GM18868 (cell line): ENCODE results near the gene TMEM108.

Experiments used
- ATAC-seq: cut with Tn5 transposase; IDR thresholded peaks from one replicate; pipeline ENCODE4 v1.9.1; 2021; ENCODE audit warnings: mild to moderate bottlenecking, moderate library complexity; ENCODE audit not compliant: unreplicated experiment

The TMEM108 gene

DNA sequence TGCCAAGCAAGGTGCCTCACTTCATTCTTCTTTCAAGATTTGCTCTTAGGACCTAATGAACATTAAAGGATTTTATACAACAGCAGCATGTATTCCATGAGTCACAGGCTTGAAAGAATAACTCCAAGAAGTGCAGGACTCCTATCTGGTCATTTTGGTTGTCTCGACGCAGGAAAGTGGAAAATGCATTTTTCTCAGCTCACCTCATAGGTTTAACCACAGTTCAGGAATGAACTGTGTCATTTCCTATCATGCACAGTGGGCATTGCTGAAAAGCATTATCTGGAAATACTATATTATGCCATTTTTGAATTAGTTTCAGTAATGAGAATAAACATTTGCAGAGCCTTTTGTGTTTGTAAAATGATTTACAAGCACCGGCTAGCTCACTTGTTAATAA is 263.0 kb downstream of the TMEM108 start:
- no peak for ATAC-seq

DNA sequence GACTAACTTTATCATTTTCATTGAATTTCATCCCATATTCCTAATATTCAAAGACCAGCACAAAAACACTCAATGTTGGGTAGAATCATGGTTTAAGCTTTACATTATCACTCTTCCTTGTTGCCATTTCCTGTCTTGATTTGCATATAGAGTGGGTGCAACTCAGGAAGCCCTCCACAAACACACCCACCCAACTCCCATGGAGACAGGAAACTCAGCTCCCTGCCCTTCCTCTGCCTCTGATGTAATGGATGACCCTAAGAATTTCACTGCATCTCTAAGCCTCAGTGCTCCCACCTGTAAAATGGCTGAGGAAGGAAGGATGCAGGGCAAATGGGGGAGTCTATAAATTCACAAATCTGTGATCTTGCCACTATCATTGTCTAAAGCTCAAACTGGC is 263.5 kb downstream of the TMEM108 start:
- no peak for ATAC-seq

DNA sequence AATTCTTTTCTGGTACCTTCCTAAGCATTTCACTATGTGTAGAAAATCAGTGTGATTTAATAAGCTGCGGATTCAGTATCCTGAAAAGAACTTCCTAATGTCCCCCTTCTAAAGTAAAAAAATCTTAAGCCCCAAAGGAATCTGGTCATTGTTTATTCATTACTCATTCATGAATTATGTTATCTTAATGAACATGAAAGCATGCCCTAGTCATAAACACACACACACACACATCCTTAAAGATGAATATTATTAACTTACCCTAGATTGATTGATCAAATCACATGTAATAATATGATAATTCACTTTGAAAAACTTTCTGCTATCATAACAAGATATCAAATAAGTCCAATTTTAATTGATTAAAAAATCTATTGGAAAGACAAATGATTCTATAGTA is 265.2 kb downstream of the TMEM108 start:
- ATAC-seq, result no peak

DNA sequence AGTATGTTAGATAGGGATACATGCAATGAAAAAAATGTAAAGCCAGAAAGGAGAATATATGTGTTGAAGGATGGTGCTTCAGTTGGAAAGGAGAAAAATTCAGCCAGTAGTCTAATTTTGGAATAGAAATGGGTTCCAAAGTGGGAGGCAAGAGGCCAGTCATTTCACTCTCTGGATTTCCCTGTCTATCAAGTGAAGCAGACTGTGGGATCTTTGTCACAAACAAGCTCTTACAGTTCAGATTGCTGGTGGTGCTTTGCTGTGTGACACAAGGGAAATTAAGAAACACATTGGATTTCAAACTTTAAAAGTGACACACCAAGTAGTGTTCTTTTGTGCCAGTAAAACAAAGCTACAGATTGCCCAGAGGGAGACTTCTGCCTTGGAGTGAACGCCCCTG is 279.7 kb downstream of the TMEM108 start:
- no peak for ATAC-seq

DNA sequence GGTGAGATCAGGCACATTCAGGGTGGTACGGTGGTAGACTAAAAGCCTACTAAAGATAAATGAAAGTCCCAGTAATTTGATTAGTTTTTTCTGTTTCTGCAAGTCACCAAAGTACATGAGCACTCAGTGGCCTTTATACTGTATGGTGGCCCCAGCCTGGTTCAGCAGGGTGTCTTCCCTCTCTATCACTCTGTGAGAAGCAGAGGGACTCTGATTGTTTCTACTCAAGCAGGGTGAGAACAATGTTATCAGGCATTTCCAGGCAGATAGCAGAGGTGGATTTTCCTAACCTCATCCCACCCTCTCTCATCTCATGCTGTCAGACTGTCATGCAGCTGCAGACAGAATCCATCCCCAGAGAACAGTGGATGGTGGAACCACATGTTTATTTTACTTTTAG is 290.2 kb downstream of the TMEM108 start:
- no peak for ATAC-seq

DNA sequence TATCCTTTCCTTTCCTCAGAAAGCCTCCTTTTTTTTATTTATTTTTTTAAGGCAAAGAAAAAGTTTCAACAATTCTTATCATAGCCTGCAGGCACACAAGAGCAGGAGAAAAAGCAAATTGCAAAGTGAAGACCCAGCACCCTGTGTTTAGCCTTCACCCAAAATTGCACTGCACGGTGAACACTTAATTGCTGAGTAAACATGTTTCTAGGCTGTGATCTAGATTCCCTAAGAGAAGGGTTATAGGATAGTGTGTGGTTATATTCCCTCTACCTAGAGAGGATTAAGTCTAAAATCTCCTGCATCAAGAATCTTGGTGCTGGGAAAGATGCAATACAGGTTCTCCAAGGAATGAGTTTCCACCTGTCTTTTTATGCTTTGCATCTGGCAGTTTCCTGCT is 291.4 kb downstream of the TMEM108 start:
- no peak for ATAC-seq

DNA sequence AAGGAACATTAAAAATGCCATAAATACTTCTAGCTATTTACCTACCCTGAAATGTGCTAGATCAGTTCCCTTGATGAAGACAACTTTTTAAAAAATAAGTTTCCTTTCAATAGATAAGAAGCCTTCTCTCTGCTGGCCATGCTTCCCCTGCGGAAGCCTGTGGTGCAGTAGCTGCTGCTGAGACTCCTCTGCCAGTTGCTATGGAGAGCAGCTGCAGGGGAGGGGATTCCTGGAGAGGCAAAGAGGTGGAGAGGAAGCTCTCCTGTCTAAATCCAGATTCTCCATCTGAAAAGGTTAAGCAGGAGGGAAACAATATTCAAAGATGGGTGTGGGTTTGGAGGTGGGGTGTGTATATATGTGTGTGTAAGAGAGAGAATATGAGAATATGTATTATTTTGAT is 291.9 kb downstream of the TMEM108 start:
- ATAC-seq, result no peak

DNA sequence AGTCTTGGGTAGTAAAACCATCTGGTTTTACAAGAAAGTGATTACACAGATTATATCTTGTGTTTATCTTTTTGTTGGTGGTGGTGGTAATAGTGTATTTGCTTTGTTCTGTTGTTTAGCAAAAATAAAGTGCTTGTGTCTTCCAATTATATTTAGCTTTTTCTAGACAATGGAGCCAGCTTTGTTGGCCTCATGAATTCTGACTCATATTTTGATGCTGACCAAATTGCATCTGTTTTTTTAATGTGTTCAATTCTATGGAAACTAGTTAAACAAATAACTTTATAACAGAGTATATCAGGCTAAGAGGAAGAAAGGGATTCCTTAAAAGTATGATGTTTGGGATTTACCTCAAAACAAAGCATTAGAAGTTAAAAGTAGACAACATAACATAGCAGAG is 292.3 kb downstream of the TMEM108 start:
- ATAC-seq, result no peak

DNA sequence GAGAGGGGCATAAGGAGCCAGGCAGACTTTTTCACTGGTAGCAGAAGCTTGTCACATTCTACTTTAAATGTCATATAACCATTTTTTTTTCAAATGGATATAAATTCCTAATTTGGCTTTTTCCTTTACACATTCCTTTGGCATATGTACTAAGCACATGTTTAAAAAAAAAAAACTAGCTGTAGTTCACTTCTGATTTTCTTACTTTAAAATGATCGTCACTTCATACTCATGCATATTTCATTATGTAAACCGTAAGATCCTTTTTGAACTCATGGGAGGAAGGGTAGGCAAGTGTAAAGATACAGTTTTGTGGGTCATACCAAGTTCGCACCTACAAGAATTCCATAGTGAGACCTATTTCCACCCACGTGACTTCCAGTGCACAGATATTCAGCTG is 316.5 kb downstream of the TMEM108 start:
- ATAC-seq, result no peak

DNA sequence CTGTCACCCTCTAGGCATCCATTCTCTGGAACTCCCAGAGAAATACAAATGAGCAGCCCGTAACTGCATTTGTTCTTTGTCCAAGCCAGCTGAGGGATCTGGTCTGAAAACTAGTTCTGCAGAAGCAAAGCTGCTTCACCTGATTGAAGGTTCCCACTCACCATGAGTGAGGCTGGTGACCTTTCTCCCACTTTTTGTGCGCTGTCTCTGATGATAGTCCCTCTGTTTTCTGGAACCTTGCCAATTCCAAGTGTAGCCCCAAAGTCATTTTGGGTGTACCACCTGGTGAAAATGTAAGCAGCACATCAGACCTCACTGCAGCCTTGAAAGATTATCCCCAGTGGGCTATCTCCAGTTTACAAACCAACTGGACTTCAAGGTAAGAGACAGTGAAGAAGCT is 322.3 kb downstream of the TMEM108 start:
- no peak for ATAC-seq

DNA sequence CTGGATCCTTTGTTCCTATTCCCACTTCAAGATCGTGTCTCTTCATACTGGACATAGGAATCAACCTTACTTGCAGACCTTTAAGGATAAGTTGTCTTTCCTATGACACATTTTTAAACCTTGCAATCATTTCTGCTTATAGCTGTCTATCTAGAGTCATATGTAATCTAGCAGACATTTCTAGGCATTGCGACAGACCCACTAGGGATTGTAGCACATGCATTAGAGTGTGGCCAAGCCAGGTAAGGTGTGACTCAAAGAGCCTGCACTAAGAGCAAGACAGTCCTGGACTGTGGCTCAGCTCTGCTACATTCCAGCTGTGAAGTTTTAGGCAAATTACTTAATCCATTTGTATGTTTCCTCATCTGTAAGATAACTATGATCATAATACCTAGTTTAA is 322.8 kb downstream of the TMEM108 start:
- no peak for ATAC-seq

DNA sequence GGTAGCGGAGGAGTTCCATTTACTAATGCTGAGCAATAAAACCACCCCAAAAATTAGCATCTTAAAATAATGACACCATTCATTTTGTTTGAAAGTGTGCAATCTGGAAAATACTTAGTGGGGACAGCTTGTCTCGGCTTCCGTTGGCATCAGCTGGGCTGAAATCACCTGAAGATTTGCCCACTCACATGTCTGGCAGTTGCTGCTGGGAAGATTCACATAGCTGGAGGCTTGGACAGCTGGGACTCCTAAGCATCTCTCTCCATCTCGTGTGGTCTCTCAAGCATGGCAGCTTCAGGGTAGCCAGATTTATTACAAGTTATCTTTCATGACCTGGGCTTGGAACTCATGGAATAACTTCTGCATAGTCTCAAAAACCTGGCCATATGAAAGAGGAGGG is 323.2 kb downstream of the TMEM108 start:
- ATAC-seq, result no peak

DNA sequence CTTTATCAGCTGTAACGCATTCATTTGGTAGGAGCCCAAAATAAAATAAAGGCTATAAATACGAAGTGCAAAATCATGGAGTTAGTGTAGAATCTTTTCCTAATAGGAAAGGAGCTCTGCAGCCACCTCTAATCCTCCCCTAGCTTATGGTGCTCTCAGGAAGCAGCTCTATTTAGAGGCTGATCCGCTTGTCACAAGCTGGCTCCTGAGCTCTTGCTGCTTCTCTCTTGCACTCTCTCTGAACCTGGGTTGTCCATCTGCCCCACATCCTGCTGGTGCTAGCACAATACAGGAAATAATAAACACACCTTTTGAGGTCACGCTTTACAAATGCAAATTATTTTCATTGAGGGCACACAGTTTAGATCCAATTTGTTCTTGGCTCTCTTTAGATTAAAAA is 324.3 kb downstream of the TMEM108 start:
- no peak for ATAC-seq

DNA sequence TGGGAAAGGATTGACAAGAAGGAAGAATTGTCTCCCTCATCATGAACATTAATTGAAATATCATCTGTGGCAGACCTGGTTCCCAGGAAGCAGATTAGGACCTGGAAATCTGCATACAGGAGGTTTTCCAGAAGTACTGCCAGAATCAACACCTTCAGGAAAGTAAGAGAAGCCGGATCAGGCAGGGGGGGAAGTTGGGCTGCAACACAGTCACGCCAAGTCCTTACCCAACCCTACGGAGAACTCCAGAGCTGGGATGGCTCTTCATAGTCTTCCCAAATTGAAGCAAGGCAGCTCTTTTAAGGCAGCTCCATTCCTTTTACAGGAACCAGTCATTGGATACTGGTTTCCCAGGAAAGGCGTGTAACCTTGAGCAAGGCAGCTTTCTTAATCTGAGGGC is 326.5 kb downstream of the TMEM108 start:
- no peak for ATAC-seq

DNA sequence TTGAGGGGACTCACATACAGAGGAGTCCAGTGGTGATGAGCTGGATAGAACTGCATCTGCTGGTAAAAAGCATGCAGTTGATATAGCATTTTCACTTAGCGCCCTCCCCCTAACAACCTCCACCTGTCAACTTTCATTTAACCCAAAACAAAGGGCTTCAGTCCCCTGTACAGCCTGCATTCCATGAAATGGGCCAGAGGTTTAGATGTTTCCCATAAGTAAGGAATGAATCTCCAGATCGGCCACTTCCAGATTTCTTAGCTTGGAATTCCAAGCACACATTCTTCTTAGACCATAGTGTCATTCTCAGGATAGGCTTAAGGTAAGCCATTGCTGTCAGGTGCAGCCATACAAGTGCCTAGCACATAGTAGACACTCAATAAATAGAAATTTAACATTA is 328.7 kb downstream of the TMEM108 start:
- ATAC-seq, result no peak

DNA sequence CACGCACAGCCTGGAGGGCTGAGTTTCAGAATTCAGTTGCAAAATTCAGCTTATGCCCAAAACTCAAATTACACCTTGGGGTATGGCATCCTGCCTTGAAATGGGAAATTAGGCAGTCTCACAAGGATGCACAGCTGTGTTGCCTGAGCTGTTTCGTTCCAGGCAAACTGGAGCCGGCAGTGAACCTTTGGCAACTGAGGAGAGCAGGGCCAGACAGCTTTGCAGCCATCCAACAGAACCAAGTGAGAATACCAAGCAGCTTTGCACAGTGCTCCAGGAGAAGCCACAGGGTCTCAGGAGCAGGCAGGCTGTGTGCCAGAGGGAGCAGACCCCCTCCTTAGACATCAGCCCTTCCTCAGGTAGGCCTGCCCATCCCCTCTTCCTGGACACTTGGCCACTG is 329.2 kb downstream of the TMEM108 start:
- ATAC-seq, result no peak

DNA sequence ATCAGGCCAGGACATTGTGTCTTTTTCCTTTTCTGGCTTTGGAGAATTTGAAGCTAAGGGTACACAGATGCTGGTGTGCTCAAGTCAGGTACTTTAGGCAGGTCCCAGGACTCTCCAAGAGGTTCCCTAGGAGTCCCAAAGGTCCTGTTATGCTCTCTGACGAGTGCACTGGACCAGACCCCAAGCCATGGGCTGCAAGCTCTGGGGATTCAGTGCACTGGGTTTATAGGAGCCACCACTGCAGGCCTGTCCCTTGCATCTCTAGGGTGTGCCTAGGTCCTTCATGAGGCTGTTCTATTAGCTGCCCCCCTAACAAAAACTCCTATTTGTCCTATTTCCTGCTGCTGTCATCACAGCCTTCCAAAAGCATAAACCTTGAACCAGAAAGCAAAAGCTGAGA is 329.8 kb downstream of the TMEM108 start:
- no peak for ATAC-seq

DNA sequence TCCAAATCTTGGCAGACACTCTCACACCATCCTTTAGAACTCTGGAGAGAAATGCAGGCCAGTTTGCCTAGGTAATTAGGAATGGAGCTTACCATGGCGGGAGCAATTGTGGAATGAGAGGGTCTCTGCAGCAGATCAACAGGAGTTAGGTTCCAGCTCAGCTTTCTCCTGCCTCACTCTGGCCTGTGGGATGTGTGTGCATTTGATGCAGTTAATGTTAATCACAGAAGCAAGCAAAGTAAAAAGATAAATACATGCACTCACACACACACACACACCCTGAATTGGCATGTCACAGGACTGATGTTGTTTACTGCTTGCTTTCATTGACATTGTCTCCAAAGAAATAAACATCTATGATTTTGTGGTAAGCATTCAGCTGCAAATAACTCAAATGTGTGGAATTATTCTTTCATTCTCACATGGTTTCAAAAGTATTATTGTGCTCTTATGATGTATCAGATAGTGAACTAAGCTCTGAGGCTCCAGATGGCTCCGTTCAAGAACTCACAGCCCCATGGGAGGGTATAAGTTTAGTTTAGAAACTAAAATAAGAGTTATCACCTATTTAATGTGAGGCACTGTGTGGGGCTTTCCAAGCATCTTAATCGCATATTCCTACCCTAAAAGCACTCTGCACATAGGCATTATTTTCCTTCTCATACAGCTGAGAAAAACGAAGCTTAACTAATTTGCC is 330.3 kb downstream of the TMEM108 start:
- ATAC-seq, result no peak

DNA sequence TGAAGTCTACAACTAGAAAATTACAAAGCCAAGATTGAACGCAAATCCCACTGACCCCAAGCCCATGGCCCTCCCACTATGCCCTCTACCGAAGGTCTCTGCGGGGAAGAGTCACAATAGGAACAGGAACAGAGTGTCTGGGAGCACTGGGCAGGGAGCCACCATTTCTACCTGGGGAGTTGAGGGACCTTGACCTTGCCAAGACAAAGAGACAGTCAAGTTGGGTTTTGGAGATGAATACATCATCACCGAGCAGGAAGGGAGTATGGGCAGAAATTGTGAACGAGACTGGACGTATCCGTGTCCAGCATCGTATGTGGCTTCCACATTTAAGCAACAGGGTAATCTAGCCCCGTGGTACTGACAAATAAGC is 330.9 kb downstream of the TMEM108 start:
- no peak for ATAC-seq

DNA sequence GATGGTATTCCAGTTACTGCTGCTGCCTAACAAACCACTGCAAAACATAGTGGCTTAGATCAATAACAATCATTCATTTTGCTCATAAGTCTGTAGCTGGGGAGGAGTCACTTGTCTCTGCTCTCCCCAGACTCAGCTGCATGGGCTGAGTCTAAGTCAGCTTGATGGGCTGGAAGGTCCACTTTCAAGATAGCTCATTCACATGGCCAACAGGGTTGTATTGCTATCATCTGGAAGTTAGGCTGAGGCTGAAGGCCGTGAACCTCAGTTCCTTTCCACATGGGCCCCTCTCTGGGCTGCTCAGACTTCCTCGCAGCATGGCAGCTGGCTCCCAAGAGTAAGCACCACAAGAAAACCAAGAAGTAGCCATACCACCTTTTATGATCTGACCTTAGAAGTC is 333.0 kb downstream of the TMEM108 start:
- ATAC-seq, result no peak

DNA sequence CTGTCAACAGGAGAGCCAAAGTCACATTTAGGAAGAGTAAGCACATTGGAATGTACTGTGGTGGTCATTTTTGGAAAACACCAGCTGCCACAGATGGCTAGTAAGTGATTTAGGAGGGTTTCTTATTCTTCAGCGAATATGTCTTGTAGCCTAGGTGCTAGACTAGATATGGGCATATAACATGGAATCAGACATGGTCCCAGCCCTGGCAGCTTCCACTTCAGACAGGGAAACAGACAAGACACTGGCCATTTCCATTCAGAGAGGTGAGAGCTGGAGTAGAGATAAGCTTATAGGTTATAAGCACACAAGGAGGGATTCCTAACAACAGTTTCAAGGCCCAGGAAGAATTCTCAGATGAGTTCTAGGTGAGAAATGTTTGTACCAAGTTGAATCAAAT is 333.5 kb downstream of the TMEM108 start:
- ATAC-seq, result no peak

DNA sequence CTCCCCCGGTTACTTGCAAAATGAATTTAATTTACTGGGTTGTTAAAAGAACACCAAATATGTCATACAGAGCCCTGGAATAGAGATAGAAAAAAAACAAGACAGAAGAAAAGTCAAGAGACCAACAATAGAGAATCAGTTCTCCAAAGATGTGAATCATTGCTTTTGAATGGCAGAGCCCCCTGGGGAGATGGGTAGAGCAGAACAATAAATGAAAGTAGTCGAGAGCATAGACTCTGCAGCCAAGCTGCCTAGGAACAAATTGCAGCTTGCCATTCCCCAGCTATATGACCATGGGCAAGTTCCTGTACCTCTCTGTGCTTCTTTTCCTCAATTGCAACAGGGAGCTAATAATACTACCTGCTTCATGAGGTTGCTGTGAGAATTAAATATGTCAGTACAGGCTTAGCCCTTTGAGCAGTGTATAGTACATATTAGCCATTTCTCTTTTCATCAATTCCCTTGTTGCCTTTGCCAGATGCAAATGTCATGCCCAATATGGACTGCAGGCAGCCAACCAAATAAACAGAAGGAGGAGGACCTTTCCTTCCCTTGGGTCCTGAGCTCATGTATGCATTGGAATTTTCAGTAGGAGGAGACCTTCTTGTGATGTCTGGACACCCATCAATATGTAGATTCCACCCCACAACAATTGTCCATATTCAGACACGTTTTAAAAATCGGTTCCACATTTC is 336.7 kb downstream of the TMEM108 start:
- no peak for ATAC-seq

DNA sequence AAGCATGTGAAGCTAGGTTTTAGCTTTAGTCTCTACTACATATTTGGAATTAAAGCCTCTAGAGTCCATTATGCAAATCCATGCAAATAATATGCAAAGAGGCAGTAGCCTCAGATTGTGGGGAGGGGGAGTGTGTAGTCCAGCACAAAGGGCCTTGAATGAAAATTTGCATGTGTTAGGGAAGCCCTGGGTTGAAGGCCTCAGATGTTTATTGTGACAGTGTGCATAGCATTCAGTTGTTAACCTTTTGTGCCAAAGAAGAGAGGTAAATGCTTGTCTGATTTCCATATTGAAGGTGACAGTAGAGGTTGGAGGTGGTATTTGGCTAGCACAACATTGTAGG is 337.2 kb downstream of the TMEM108 start:
- no peak for ATAC-seq
